Measurements from ENCODE around the gene CHAT.

CHAT gene

GRCh38 chr10:49713266-49713665 is 99.4 kb downstream of the CHAT start:
- no peaks in the 10 kb centered on the region for H3K36me3 Mint-ChIP-seq (ENCODE audit: low read depth)
- no peak overlapping the region for H3K27ac Mint-ChIP-seq
- H3K4me3 Mint-ChIP-seq = no peak overlapping the region
- no peaks in the 10 kb centered on the region for H3K9me3 Mint-ChIP-seq
- H3K4me1 Mint-ChIP-seq (ENCODE audit: low read depth) = no peaks in the 10 kb centered on the region
- H3K27me3 Mint-ChIP-seq = peaks cover 13% of the 10 kb centered on the region
